K562 (cell line): ENCODE results near the gene BDP1. TPM values are rescaled to one million over a fixed set of nuclear protein-coding genes. Genes with fewer than 3 reads are reported as not detected.

Source experiments
- CBFB ChIP-seq: sonication (generic); formaldehyde crosslinking; IDR thresholded peaks from 2 replicates; pipeline ENCODE4 v1.4.0; 2020; ENCODE audit warnings: mild to moderate bottlenecking, missing genetic modification reagents
- CC2D1A ChIP-seq: fragments of 450-650 bp; IDR thresholded peaks from 2 replicates; pipeline ENCODE4 v1.6.1; 2017; ENCODE audit warnings: mild to moderate bottlenecking
- JUND ChIP-seq, 2 experiments: IDR thresholded peaks; 2 replicates in 1 of 2; 3 replicates in 1 of 2; pipeline ENCODE4 v1.6.1; 2011; ENCODE audit warnings: borderline replicate concordance in 2 of 2, low read depth in 2 of 2, low read length in 2 of 2, improper control_type of control experiment in 1 of 2, missing biosample characterization in 1 of 2, missing genetic modification characterization in 1 of 2, missing genetic modification reagents in 1 of 2
- MAFF ChIP-seq: IDR thresholded peaks from 2 replicates; pipeline ENCODE4 v1.6.1; 2012; ENCODE audit warnings: low read length, improper control_type of control experiment
- MXI1 ChIP-seq: IDR thresholded peaks from 2 replicates; pipeline ENCODE4 v1.6.1; 2011; ENCODE audit warnings: low read depth, mild to moderate bottlenecking, improper control_type of control experiment, low read length
- MYC ChIP-seq, 2 experiments: fragments of 250-450 bp in 1 of 2; sonication (Bioruptor Pico) in 1 of 2; IDR thresholded peaks; 2 replicates each; pipeline versions ENCODE4 v1.5.1 to v1.6.1; 2012 to 2021; ENCODE audit warnings: low read depth in 2 of 2, borderline replicate concordance in 1 of 2, improper control_type of control experiment in 1 of 2, low read length in 1 of 2, mild to moderate bottlenecking in 1 of 2, moderate library complexity in 1 of 2
- NCOR1 ChIP-seq: fragments of 450-650 bp; IDR thresholded peaks from 2 replicates; pipeline ENCODE4 v1.6.1; 2016; ENCODE audit warnings: mild to moderate bottlenecking, moderate library complexity
- PHF20 ChIP-seq: fragments of 450-650 bp; IDR thresholded peaks from 2 replicates; pipeline ENCODE4 v1.6.1; 2018; ENCODE audit not compliant: partially characterized antibody
- POLR2B ChIP-seq: fragments of 450-650 bp; IDR thresholded peaks from 2 replicates; pipeline ENCODE4 v1.6.1; 2018; ENCODE audit warnings: low read depth; ENCODE audit not compliant: partially characterized antibody
- TAF9B ChIP-seq: fragments of 450-650 bp; IDR thresholded peaks from 2 replicates; pipeline ENCODE4 v1.6.1; 2018; ENCODE audit warnings: mild to moderate bottlenecking; ENCODE audit not compliant: partially characterized antibody
- ZBTB40 ChIP-seq, 2 experiments: fragments of 450-650 bp in 1 of 2; sonication (generic) in 1 of 2; formaldehyde crosslinking in 1 of 2; IDR thresholded peaks; 2 replicates each; pipeline versions ENCODE4 v1.7.1 to v1.9.0; 2016 to 2022; ENCODE audit warnings: inconsistent platforms in 1 of 2, mild to moderate bottlenecking in 1 of 2, missing genetic modification reagents in 1 of 2
- ZNF668 ChIP-seq: fragments of 250-450 bp; sonication (Bioruptor Pico); IDR thresholded peaks from 2 replicates; pipeline ENCODE4 v1.8.0; 2022; ENCODE audit warnings: mild to moderate bottlenecking, inconsistent platforms
- polyA plus RNA-seq, 8 experiments: library from polyadenylated mRNA; depleted of rRNA in 4 of 8; stranded (reverse) in 5 of 8; unstranded in 3 of 8; fragments of >200 nt; fragmentation: Nextera tagmentation in 2 of 8; fragmentation: Illumina TruSeq in 1 of 8; extraction: Ambion mirVana in 2 of 8; extraction: Trizol in 1 of 8; gene quantifications; 2 replicates each; pipeline versions ENCODE4 v1.2.1 to v1.2.3, GENCODE V29; 2011 to 2014; ENCODE audit warnings: inconsistent platforms in 1 of 8, missing spikeins in 1 of 8
- total RNA-seq, 7 experiments: library from RNA; depleted of rRNA in 6 of 7; stranded (reverse); fragments of >200 nt in 6 of 7; fragmentation: Illumina TruSeq in 2 of 7; extraction: Trizol in 2 of 7; gene quantifications; 2 replicates each; pipeline versions ENCODE4 v1.2.1 to v1.2.3, GENCODE V29; 2011 to 2021; ENCODE audit warnings: low replicate concordance in 1 of 7
- TF ChIP-seq, protein P1 (sequence below), 2 experiments: fragments of 450-650 bp; conservative IDR thresholded peaks; 2 replicates each; pipeline ENCODE4 v1.6.1; 2017; ENCODE audit warnings: mild to moderate bottlenecking in 2 of 2, moderate library complexity in 2 of 2

The BDP1 gene
- total and polyA plus RNA-seq, 9 of the 15 experiments (the other 6 are each of a cell fraction or from before 2014, with no cell fraction given): 6.9 to 47.3 (median 23.9) TPM

GRCh38 chr5:71586052-71586940 lies 130.8 kb downstream of the BDP1 start (continued):
- no peak for TF ChIP-seq JUND (IDR thresholded peaks at IDR 0.05; ENCODE audit: borderline replicate concordance, low read depth, low read length)
- TF ChIP-seq JUND (tag; IDR thresholded peaks at IDR 0.05; ENCODE audit: borderline replicate concordance, low read depth, low read length): 0 out of 3 replicates have a peak, but pooled peaks have one; percentile 30
- peak; percentile 52; the same call in 1 of the 2 replicates for TF ChIP-seq ZBTB40 (IDR thresholded peaks at IDR 0.05)
- TF ChIP-seq ZBTB40 (CRISPR knock-in tag; IDR thresholded peaks at IDR 0.05): no peak
- no peak for TF ChIP-seq CBFB (CRISPR knock-in tag)
- no peak for TF ChIP-seq NCOR1
- peak; percentile 14 for TF ChIP-seq PHF20
- peak; percentile 24 for TF ChIP-seq TAF9B
- no peak for TF ChIP-seq MXI1
- no peak for TF ChIP-seq MAFF
- peak; percentile 79; the same call in 1 of the 2 replicates for TF ChIP-seq MYC (IDR thresholded peaks at IDR 0.05; ENCODE audit: low read depth, low read length)
- TF ChIP-seq MYC (CRISPR knock-in tag; IDR thresholded peaks at IDR 0.05; ENCODE audit: borderline replicate concordance, low read depth): no peak
- TF ChIP-seq ZNF668 (CRISPR knock-in tag): 0 out of 2 replicates have a peak, but pooled peaks have one; percentile 9
- peak; percentile 7 for TF ChIP-seq POLR2B
- TF ChIP-seq CC2D1A: peak; percentile 100
- TF ChIP-seq, protein P1, sequence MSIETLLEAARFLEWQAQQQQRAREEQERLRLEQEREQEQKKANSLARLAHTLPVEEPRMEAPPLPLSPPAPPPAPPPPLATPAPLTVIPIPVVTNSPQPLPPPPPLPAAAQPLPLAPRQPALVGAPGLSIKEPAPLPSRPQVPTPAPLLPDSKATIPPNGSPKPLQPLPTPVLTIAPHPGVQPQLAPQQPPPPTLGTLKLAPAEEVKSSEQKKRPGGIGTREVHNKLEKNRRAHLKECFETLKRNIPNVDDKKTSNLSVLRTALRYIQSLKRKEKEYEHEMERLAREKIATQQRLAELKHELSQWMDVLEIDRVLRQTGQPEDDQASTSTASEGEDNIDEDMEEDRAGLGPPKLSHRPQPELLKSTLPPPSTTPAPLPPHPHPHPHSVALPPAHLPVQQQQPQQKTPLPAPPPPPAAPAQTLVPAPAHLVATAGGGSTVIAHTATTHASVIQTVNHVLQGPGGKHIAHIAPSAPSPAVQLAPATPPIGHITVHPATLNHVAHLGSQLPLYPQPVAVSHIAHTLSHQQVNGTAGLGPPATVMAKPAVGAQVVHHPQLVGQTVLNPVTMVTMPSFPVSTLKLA (conservative IDR thresholded peaks at IDR 0.05): peak; percentile 63 to 67
